NCI-H2196 (cell line): ENCODE results near the gene WNT11.

Experiments used
- DNase-seq: peaks from one replicate; lab custom pipeline; 2025; ENCODE audit not compliant: unreplicated experiment; lab: John Stamatoyannopoulos, UW

Gene WNT11

GRCh38 chr11:76219243-76219642 lies 12.9 kb upstream of the WNT11 start:
- DNase-seq = no peak

- DNase-seq = no peak
Observed at GRCh38 chr11:76218449-76219178, 12.3 kb upstream of the WNT11 start.

GRCh38 chr11:76217653-76218160 lies 11.4 kb upstream of the WNT11 start:
- DNase-seq = peak; percentile 17

- DNase-seq = no peak
Observed at GRCh38 chr11:76216536-76217325, 10.4 kb upstream of the WNT11 start.

- DNase-seq = no peak
Observed at GRCh38 chr11:76215941-76216340, 9.6 kb upstream of the WNT11 start.

- no peak for DNase-seq
Observed at GRCh38 chr11:76214968-76215548, 8.8 kb upstream of the WNT11 start.

- DNase-seq = no peak
Observed at GRCh38 chr11:76214186-76214585, 7.9 kb upstream of the WNT11 start.

GRCh38 chr11:76212086-76213035 lies 6.1 kb upstream of the WNT11 start:
- no peak for DNase-seq

GRCh38 chr11:76210931-76211851 lies 4.9 kb upstream of the WNT11 start:
- no peak for DNase-seq

- DNase-seq = peak; percentile 4
Observed at GRCh38 chr11:76209973-76210930, 4.0 kb upstream of the WNT11 start.

- DNase-seq = peak; percentile 47
Observed at GRCh38 chr11:76209375-76209972, 3.2 kb upstream of the WNT11 start.

GRCh38 chr11:76208438-76209374 lies 2.4 kb upstream of the WNT11 start:
- DNase-seq = peak; percentile 91

- DNase-seq = peak; percentile 89
Observed at GRCh38 chr11:76207642-76208401, 1.5 kb upstream of the WNT11 start.

GRCh38 chr11:76206077-76206326 lies 300 bp downstream of the WNT11 start:
- DNase-seq = no peak

- DNase-seq = no peak
Observed at GRCh38 chr11:76205252-76206076, 838 bp downstream of the WNT11 start.

- no peak for DNase-seq
Observed at GRCh38 chr11:76203937-76204336, 2.4 kb downstream of the WNT11 start.
